ENCODE results near the gene BRD7. TPM values are rescaled to one million over a fixed set of nuclear protein-coding genes. Genes with fewer than 3 reads are reported as not detected.

Gene BRD7
- total and polyA plus RNA-seq, 10 of the 15 experiments (the other 5 are each of a cell fraction or from before 2014, with no cell fraction given), result 16.9 to 74.7 (median 52.0) TPM

GRCh38 chr16:50311134-50311528, 57.7 kb downstream of the BRD7 start:
- no peaks in the 10 kb centered on the region for H3K27me3 ChIP-seq (replicated peaks in 1 of 2; ENCODE audit: control insufficient read depth in 2 of 2, insufficient read depth in 2 of 2, low read length in 1 of 2)
- no peaks in the 10 kb centered on the region for H3K9me3 ChIP-seq (replicated peaks; ENCODE audit: control insufficient read depth, insufficient read depth, low read length)
- H3K9ac ChIP-seq (ENCODE audit: control insufficient read depth, insufficient read depth, low read length), result no peak overlapping the region
- 71% methylated on average over 4 of the region's 4 CpGs for WGBS (ENCODE audit: insufficient coverage, insufficient replicate concordance, low lambda C conversion rate, missing lambda C conversion rate)
- SMC1A ChIA-PET (ENCODE audit: uncharacterized antibody, unreplicated experiment), result no interaction called here
- DNase-seq (ENCODE audit: low read depth, low spot score) (no peak), FAIRE-seq (no peak), ATAC-seq (no peak)
- POLR2A ChIA-PET, result no interaction called here
- H3K79me2 ChIP-seq (ENCODE audit: control insufficient read depth, insufficient read depth, low read length), result no peaks in the 10 kb centered on the region
- H2AFZ ChIP-seq (ENCODE audit: control insufficient read depth, low read depth, low read length), result no peak overlapping the region
- CTCF ChIA-PET, result interaction anchor here (0.6 kb wide), 1 partner anchor 17 kb away, joined by 3 read pairs; no protein-coding TSS in a partner anchor
- H3K4me2 ChIP-seq (ENCODE audit: control insufficient read depth, insufficient read depth), result no peak overlapping the region
- RAD21 ChIA-PET (ENCODE audit: unreplicated experiment), result interaction anchor here (0.7 kb wide), 1 partner anchor 1698 kb away, joined by 3 read pairs; no protein-coding TSS in a partner anchor
- peaks cover 29% of the 10 kb centered on the region in 2 experiments; a peak in 3 of 4 replicates for H3K36me3 ChIP-seq (ENCODE audit: control insufficient read depth in 2 of 2, insufficient read depth in 2 of 2, low read length in 1 of 2)
- no peak overlapping the region for H3K27ac ChIP-seq (ENCODE audit: control insufficient read depth, insufficient read depth)
- H3K4me3 ChIP-seq, result no peak overlapping the region
- in situ Hi-C loops (cut with MboI), result no loop called here
- no peaks in the 10 kb centered on the region for H3K4me1 ChIP-seq (ENCODE audit: control insufficient read depth, insufficient read depth, low read length)
- H4K20me1 ChIP-seq (ENCODE audit: control insufficient read depth, insufficient read depth), result no peaks in the 10 kb centered on the region
- no TSS peak for BruUV-seq (replicated peaks)
- intact Hi-C loops (cut with micrococcal nuclease; ENCODE audit: unreplicated experiment), result no loop called here
- no peak for TF ChIP-seq DPF2 (IDR thresholded peaks at IDR 0.05)
- TF ChIP-seq CHD1 (IDR thresholded peaks at IDR 0.05; ENCODE audit: low read depth, low read length), result no peak
- no peak for TF ChIP-seq MXI1 (IDR thresholded peaks at IDR 0.05; ENCODE audit: low read depth, low read length)
- TF ChIP-seq NR2C2 (IDR thresholded peaks at IDR 0.05; ENCODE audit: borderline replicate concordance, control insufficient read depth, insufficient read length, low read depth), result no peak
- no peak for TF ChIP-seq MAX (IDR thresholded peaks at IDR 0.05; ENCODE audit: low read depth, low read length)
- no peak for TF ChIP-seq E2F8 (IDR thresholded peaks at IDR 0.05; ENCODE audit: low read depth, partially characterized antibody)
- TF ChIP-seq ZNF622 (IDR thresholded peaks at IDR 0.05), result no peak
- TF ChIP-seq ASH2L (IDR thresholded peaks at IDR 0.05; ENCODE audit: borderline replicate concordance, low read depth), result no peak
- no peak for TF ChIP-seq TBL1XR1 (IDR thresholded peaks at IDR 0.05; ENCODE audit: low read depth, low read length)
- TF ChIP-seq NFYB (IDR thresholded peaks at IDR 0.05; ENCODE audit: insufficient read depth, low read depth, low read length), result no peak
- no peak for TF ChIP-seq TARDBP (IDR thresholded peaks at IDR 0.05; ENCODE audit: borderline replicate concordance)
- no peak for TF ChIP-seq CEBPZ (IDR thresholded peaks at IDR 0.05; ENCODE audit: low read depth, low read length)
- no peak for TF ChIP-seq ZBTB11 (CRISPR knock-in tag; IDR thresholded peaks at IDR 0.05)
- TF ChIP-seq SMARCA5 (IDR thresholded peaks at IDR 0.05), result no peak
- no peak for TF ChIP-seq RCOR1 (conservative IDR thresholded peaks at IDR 0.05; ENCODE audit: low read depth, low read length)
- TF ChIP-seq JUND (IDR thresholded peaks at IDR 0.05; ENCODE audit: low read depth, low read length), result no peak

Data from GM12878 (cell line).